Measurements from ENCODE around the gene IQGAP1.
A peak's percentile ranks its signal among the peaks of the same experiment; 100 is the strongest.
"Not testable (repeated sequence)": the region's sequence is repeated elsewhere in the genome, so short reads cannot be mapped to it uniquely, and the experiment has no call there.

Gene IQGAP1

GRCh38 chr15:90387534-90388461 lies at the start of gene IQGAP1:
TSS of gene IQGAP1 (plus strand) at chr15:90388242. CDS start at chr15:90388342, 100 bp downstream.
- peak within 1 kb of the TSS; percentile 65 for H3K4me3 ChIP-seq (ENCODE audit: low read depth, low read length)
- no peak for TF ChIP-seq CTCF (IDR thresholded peaks at IDR 0.05; ENCODE audit: low read depth, low read length)

GRCh38 chr15:90338532-90338931 lies 49.5 kb upstream of the IQGAP1 start:
- TF ChIP-seq CTCF (IDR thresholded peaks at IDR 0.05; ENCODE audit: low read depth, low read length): no peak
- H3K4me3 ChIP-seq (ENCODE audit: low read depth, low read length): no peak overlapping the region

GRCh38 chr15:90340345-90340744 lies 47.7 kb upstream of the IQGAP1 start:
- no peak for TF ChIP-seq CTCF (IDR thresholded peaks at IDR 0.05; ENCODE audit: low read depth, low read length)
- no peak overlapping the region for H3K4me3 ChIP-seq (ENCODE audit: low read depth, low read length)

- H3K4me3 ChIP-seq (ENCODE audit: low read depth, low read length): no peak overlapping the region
- TF ChIP-seq CTCF (IDR thresholded peaks at IDR 0.05; ENCODE audit: low read depth, low read length): no peak
These were observed 44.7 kb upstream of the IQGAP1 start for GRCh38 chr15:90343302-90343790.

GRCh38 chr15:90344662-90345061 lies 43.4 kb upstream of the IQGAP1 start:
- no peak overlapping the region for H3K4me3 ChIP-seq (ENCODE audit: low read depth, low read length)
- no peak for TF ChIP-seq CTCF (IDR thresholded peaks at IDR 0.05; ENCODE audit: low read depth, low read length)

- no peak overlapping the region for H3K4me3 ChIP-seq (ENCODE audit: low read depth, low read length)
- TF ChIP-seq CTCF (IDR thresholded peaks at IDR 0.05; ENCODE audit: low read depth, low read length): no peak
These were observed 42.2 kb upstream of the IQGAP1 start for GRCh38 chr15:90345857-90346256.

GRCh38 chr15:90347431-90348065 lies 40.5 kb upstream of the IQGAP1 start:
- not testable (repeated sequence) for H3K4me3 ChIP-seq (ENCODE audit: low read depth, low read length)
